HUES48 (cell line): Measurements from ENCODE around the gene PRSS56.
"Not testable (repeated sequence)": the region's sequence is repeated elsewhere in the genome, so short reads cannot be mapped to it uniquely, and the experiment has no call there.

ENCODE experiments used
- H3K27ac ChIP-seq: one replicate; pipeline ENCODE4 v1.7.0; 2013; ENCODE audit warnings: low read depth, low read length, inconsistent platforms
- H3K27me3 ChIP-seq: 2 replicates; pipeline ENCODE4 v1.6.1; 2013; ENCODE audit warnings: mild to moderate bottlenecking, low read length; ENCODE audit not compliant: control insufficient read depth, insufficient read depth
- H3K36me3 ChIP-seq: 2 replicates; pipeline ENCODE4 v1.6.1; 2013; ENCODE audit warnings: low read length; ENCODE audit not compliant: control insufficient read depth, insufficient read depth
- H3K4me1 ChIP-seq: 2 replicates; pipeline ENCODE4 v1.6.1; 2013; ENCODE audit warnings: mild to moderate bottlenecking, low read length; ENCODE audit not compliant: control insufficient read depth, insufficient read depth
- H3K4me3 ChIP-seq: 2 replicates; pipeline ENCODE4 v1.5.1; 2013; ENCODE audit warnings: mild to moderate bottlenecking, low read depth, low read length
- H3K9ac ChIP-seq: 2 replicates; pipeline ENCODE4 v1.6.1; 2013; ENCODE audit warnings: mild to moderate bottlenecking, low read depth, low read length, moderate library complexity
- H3K9me3 ChIP-seq: 2 replicates; pipeline ENCODE4 v1.6.1; 2013; ENCODE audit warnings: low read length; ENCODE audit not compliant: control insufficient read depth, insufficient read depth

The PRSS56 gene

DNA sequence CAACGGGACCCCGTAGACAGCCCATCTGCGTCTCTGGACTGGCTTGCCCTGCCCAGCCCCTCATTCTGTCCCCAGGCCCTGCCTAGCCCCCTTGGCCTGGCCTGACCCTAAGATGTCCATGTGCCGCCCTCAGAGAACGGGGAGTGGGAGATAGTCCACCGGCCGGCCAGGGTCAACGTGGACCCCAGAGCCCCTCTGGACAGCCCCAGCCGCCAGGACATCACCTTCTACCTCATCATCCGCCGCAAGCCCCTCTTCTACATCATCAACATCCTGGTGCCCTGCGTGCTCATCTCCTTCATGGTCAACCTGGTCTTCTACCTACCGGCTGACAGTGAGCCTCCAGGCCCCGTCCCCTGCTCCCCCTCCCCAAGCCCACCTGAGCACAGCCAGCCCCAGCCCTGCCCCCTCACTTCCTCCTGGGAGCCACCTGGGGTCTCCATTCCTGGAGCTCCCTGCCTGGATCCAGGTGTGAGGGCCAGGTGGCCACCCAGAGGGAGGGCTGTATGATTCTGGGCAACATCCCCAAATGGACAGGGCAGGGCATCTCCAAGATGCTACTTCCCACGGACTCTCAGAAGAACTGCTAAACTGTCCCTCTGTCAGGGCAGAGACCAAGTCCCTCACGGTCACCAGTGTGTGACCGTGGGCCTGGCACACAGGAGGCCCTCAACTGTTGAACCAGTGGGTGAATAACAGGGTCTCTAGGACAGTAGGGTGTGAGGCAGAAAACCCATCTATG lies 9.8 kb downstream of the PRSS56 start:
- no peak overlapping the region for H3K27ac ChIP-seq
- H3K27me3 ChIP-seq = peaks cover 11% of the 10 kb centered on the region
- no peak overlapping the region for H3K9ac ChIP-seq
- H3K4me1 ChIP-seq = no peaks in the 10 kb centered on the region
- H3K9me3 ChIP-seq = no peaks in the 10 kb centered on the region
- no peaks in the 10 kb centered on the region for H3K36me3 ChIP-seq
- no peak overlapping the region for H3K4me3 ChIP-seq

DNA sequence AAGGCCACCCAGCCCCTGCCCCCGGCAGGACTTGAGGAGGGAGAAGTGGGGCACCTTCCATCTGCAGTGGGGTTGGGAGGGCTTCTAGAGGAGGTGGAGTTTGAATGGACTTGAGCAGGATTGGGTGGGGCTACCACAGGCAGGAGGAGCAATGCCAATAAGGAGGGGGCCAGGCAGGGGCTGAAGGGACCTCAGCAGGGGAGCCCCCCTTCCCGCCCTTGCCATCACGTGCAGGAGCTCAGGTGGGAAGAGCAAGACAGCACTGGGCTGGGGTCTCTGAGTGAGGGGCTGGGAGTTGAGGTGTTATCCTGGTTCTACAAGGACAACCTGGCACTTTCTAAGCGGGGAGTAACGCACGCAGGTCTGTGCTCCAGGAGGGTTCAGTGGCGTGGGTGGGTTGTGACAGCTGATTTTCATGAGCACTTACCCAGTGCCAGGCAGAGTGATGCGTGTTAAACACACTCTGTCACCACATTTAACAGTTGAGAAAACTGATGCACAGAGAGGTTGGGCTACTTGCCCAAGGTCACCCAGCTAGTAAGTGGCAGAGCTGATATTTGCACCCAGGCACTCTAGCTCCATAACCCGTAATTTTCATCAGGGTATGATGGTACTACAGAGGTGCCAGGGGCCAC lies 10.6 kb downstream of the PRSS56 start:
- Histone ChIP-seq H3K9me3 (no peaks in the 10 kb centered on the region), H3K4me1 (no peaks in the 10 kb centered on the region), H3K36me3 (no peaks in the 10 kb centered on the region), H3K27ac (no peak overlapping the region), H3K27me3 (peaks cover 7% of the 10 kb centered on the region), H3K4me3 (no peak overlapping the region), H3K9ac (no peak overlapping the region)

DNA sequence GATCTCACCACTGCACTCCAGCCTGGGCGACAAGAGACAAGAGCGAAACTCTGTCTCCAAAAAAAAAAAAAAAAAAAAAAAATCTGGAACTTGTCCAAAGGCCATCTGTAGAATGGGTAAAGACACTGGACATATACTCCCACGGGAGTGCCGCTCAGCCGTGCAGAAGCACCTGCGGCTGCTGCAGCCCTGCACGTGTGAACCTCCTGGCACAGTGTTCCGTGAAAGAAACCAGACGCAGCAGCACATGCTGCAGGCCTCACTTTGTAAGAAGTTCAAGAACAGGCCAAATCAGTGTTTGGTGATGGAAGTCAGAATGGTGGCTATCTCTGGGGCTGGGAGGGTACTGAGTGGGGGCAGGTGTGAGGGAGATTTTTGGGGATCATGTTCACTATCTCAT lies 12.2 kb downstream of the PRSS56 start:
- Histone ChIP-seq H3K4me1 (no peaks in the 10 kb centered on the region), H3K36me3 (no peaks in the 10 kb centered on the region), H3K9me3 (no peaks in the 10 kb centered on the region), H3K4me3 (no peak overlapping the region), H3K9ac (no peak overlapping the region), H3K27ac (no peak overlapping the region), H3K27me3 (peaks cover 7% of the 10 kb centered on the region; the same call in 1 of the 2 replicates)

DNA sequence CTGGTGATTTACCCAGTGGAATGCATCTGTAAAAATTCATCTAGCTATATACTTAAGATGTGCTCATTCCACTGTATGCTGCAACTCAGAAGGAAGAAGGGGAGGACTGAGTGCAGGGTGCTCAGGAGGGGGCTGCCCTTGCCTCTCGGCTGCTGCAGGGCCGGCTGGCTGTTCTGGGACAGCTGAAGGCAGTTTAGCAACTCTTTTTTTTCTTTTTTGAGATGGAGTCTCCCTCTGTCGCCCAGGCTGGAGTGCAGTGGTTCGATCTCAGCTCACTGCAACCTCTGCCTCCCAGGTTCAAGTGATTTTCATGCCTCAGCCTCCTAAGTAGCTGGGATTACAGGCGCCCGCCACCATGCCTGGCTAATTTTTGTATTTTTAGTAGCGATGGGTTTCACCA lies 12.6 kb downstream of the PRSS56 start:
- H3K27me3 ChIP-seq, H3K4me1 ChIP-seq, H3K4me3 ChIP-seq, H3K27ac ChIP-seq, H3K36me3 ChIP-seq, H3K9ac ChIP-seq, H3K9me3 ChIP-seq: not testable (repeated sequence)

DNA sequence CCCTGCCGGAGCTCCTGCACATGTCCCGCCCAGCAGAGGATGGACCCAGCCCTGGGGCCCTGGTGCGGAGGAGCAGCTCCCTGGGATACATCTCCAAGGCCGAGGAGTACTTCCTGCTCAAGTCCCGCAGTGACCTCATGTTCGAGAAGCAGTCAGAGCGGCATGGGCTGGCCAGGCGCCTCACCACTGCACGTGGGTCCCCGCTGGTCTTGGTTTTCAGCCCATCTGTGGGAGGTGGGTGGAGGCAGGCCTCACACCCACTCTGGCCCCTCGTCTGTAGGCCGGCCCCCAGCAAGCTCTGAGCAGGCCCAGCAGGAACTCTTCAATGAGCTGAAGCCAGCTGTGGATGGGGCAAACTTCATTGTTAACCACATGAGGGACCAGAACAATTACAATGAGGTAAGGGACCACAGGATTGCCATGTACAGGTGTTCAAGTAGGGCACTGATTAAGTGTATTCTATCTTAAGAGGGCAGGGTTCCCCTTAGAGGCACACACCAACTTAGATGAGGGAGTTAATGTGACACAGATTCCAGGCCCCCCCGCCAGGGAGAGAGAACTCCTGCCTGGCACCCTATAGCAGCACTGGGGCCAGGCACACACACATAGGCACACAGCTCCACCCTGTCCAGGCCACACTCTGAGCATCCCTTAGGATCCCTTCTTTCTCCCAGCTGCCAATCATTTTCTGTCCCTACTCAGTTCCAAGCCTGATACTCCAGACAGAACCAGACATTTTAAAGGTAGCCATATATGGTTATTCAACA lies 13.9 kb downstream of the PRSS56 start:
- no peak overlapping the region for H3K9ac ChIP-seq
- H3K27me3 ChIP-seq = no peaks in the 10 kb centered on the region
- H3K4me3 ChIP-seq = no peak overlapping the region
- no peaks in the 10 kb centered on the region for H3K9me3 ChIP-seq
- peaks cover 7% of the 10 kb centered on the region; the same call in 1 of the 2 replicates for H3K4me1 ChIP-seq
- no peaks in the 10 kb centered on the region for H3K36me3 ChIP-seq
- no peak overlapping the region for H3K27ac ChIP-seq

DNA sequence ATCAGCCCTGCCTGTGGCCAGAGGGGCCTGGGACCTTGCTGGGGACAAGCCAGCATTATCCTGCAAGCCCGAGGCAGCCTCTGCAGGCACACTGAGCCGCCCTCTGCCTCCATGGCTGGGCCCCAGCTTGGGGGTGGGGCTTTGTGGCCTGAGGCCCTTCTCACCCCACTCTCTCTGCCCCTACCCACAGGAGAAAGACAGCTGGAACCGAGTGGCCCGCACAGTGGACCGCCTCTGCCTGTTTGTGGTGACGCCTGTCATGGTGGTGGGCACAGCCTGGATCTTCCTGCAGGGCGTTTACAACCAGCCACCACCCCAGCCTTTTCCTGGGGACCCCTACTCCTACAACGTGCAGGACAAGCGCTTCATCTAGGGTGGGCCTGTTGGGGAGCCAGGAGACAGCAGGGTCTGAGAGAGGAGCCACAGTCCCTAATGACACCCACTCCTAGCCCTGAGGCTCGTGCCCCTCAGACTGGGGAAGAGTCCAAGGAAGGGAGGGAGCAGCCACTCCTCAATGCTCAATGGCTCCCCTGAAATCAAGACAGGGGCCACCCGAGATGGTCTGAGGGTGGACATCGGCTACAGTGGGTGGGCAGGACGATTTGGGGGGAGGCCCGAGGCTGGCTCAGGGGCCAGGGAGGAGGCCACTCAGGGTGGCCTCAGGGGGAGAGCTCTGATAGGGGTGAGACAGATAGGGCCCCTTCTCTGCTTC lies 14.9 kb downstream of the PRSS56 start:
- no peak overlapping the region for H3K4me3 ChIP-seq
- H3K4me1 ChIP-seq = peaks cover 9% of the 10 kb centered on the region; the same call in 1 of the 2 replicates
- H3K9me3 ChIP-seq = no peaks in the 10 kb centered on the region
- H3K36me3 ChIP-seq = no peaks in the 10 kb centered on the region
- no peak overlapping the region for H3K9ac ChIP-seq
- H3K27me3 ChIP-seq = no peaks in the 10 kb centered on the region
- no peak overlapping the region for H3K27ac ChIP-seq

DNA sequence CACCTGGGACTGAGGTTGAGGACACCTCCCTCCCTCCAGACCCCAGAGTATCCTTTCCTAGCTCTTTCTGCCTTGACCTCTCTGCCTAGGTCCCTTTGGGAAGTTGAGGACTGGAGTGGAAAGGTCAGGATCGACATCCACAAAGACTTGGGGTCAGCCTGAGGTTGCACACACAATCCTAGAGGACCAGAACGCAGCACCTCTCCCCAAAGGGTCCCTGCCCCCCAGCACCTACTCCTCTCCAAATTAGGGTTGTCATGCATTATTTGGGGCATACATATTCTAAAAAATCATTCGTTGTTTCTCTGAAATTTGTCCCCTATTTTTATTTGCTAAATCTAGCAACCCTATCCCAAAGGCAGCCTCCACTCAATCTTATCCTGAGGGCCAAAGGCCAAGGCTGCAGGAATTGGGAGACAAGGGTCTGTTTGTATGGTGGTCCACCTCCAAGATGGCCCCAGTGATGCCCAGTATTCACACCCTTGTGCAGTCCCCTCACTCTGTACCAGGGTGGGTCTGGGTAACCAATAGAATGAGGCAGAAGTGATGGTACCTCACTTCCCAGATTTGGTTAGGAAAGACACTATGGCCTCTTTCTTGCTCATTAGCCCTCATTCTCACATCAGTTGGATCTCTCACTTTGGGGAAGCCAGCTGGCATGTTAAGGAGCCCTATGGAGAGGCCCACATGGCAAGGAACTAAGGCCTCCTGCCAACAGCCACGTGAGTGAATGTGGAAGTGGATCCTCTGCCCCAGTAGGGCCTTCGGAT lies 15.8 kb downstream of the PRSS56 start:
- H3K36me3 ChIP-seq = no peaks in the 10 kb centered on the region
- H3K27me3 ChIP-seq = no peaks in the 10 kb centered on the region
- H3K9ac ChIP-seq = no peak overlapping the region
- H3K4me3 ChIP-seq = no peak overlapping the region
- no peaks in the 10 kb centered on the region for H3K9me3 ChIP-seq
- H3K4me1 ChIP-seq = peaks cover 9% of the 10 kb centered on the region; the same call in 1 of the 2 replicates
- H3K27ac ChIP-seq = no peak overlapping the region

DNA sequence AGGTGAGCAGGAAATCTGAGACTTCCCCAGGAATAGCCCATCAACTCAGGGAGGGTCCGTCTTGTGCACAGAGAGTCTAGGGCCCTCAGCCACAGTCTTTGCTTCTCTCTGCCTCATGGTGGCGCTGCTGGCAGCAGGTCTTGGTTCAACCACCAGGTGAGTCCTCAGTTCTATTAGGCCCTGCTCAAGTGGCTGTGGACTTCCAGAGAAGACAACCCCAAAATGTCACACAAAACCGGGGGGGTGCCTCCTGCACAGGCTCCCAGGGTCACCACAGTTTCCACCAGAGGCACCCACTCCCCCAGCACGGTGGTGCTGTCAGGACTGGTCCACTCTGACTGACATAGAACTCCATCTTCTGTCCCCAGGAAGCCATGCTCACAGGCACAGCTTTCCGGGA lies 16.9 kb downstream of the PRSS56 start:
- Histone ChIP-seq H3K9me3 (no peaks in the 10 kb centered on the region), H3K27me3 (no peaks in the 10 kb centered on the region), H3K36me3 (no peaks in the 10 kb centered on the region), H3K27ac (no peak overlapping the region), H3K9ac (no peak overlapping the region), H3K4me3 (no peak overlapping the region), H3K4me1 (peaks cover 9% of the 10 kb centered on the region; the same call in 1 of the 2 replicates)

DNA sequence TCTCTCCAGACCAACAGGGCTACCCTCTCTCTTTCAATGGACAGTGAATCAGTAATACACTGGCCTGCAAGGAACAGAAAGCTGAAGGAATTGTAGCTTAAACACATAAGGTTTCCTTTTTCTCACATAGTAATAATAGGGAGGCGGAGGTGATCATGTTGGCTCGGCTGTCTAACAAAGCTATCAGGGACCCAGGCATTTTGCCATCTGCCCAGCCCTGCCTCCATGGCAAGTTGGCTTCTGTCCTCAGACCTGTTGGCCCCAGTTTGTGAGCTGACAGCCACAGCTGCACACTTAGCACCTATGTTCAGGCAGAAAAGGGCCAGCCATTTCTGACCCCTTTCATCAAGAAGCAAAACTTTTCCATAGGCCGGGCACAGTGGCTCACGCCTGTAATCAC lies 17.3 kb downstream of the PRSS56 start:
- no peaks in the 10 kb centered on the region for H3K36me3 ChIP-seq
- H3K4me3 ChIP-seq = no peak overlapping the region
- no peak overlapping the region for H3K9ac ChIP-seq
- H3K4me1 ChIP-seq = peaks cover 9% of the 10 kb centered on the region; the same call in 1 of the 2 replicates
- no peaks in the 10 kb centered on the region for H3K27me3 ChIP-seq
- H3K9me3 ChIP-seq = no peaks in the 10 kb centered on the region
- no peak overlapping the region for H3K27ac ChIP-seq

DNA sequence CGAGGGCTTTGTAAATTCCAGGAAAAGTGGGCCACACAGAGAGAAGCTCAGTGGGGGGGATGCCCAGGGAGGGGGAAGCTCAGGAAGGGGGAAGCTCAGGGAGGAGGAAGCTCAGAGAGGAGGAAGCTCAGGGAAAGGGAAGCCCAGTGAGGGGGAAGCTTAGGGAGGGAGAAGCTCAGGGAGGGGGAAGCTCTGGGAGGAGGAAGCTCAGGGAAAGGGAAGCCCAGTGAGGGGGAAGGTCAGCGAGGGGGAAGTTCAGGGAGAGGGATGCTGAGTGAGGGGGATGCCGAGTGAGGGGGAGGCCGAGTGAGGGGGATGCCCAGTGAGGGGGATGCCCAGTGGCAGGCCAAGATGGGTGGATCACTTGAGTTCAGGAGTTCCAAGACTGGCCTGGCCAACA lies 18.5 kb downstream of the PRSS56 start:
- Histone ChIP-seq H3K9ac (no peak overlapping the region), H3K4me1 (peaks cover 9% of the 10 kb centered on the region; the same call in 1 of the 2 replicates), H3K27ac (no peak overlapping the region), H3K4me3 (no peak overlapping the region), H3K27me3 (no peaks in the 10 kb centered on the region), H3K9me3 (no peaks in the 10 kb centered on the region), H3K36me3 (no peaks in the 10 kb centered on the region)
